Activated CD4-positive, alpha-beta T cell treated with anti-CD3 and anti-CD28 coated beads, Interleukin-2, amount 10 ng/mL, durations not matched to agents 7 days and 5 days (primary cell): ENCODE results near the gene SLC25A1. TPM values are rescaled to one million over a fixed set of nuclear protein-coding genes. Genes with fewer than 3 reads are reported as not detected.

Experiments
- CTCF ChIA-PET: fragments of 350-600 bp; sonication (Branson Sonifier 250); formaldehyde crosslinking; loops from one replicate; lab custom pipeline; 2021; ENCODE audit warnings: antibody characterized with exemption; lab: Charles Lee
- POLR2A ChIA-PET: fragments of 350-600 bp; sonication (Branson Sonifier 250); formaldehyde crosslinking; loops from one replicate; lab custom pipeline; 2021; ENCODE audit warnings: antibody characterized with exemption; lab: Charles Lee
- DNase-seq: peaks from one replicate; pipeline ENCODE4 v3.0.0-alpha.2; 2020
- H3K27ac Mint-ChIP-seq: one replicate; pipeline ENCODE4 v1.8.0; 2021; ENCODE audit warnings: mild to moderate bottlenecking, moderate library complexity, mixed read lengths
- H3K27me3 Mint-ChIP-seq: one replicate; pipeline ENCODE4 v1.8.0; 2021; ENCODE audit warnings: mixed read lengths
- H3K36me3 Mint-ChIP-seq: one replicate; pipeline ENCODE4 v1.8.0; 2021; ENCODE audit warnings: low read depth, mixed read lengths
- H3K4me1 Mint-ChIP-seq: one replicate; pipeline ENCODE4 v1.8.0; 2021; ENCODE audit warnings: mixed read lengths
- H3K4me3 Mint-ChIP-seq: one replicate; pipeline ENCODE4 v1.8.0; 2021; ENCODE audit warnings: mild to moderate bottlenecking, moderate library complexity, mixed read lengths
- H3K9me3 Mint-ChIP-seq: one replicate; pipeline ENCODE4 v1.8.0; 2021; ENCODE audit warnings: mixed read lengths
- total RNA-seq, 2 experiments: library from RNA; stranded (reverse); gene quantifications; one replicate each; pipeline ENCODE4 v1.2.3, GENCODE V29; 2021

SLC25A1 gene
- total RNA-seq, 2 experiments from 2014 or later, result 40.4 to 49.2 TPM

- POLR2A ChIA-PET, result no interaction called here
- Mint-ChIP-seq H3K27ac (no peak overlapping the region), H3K4me1 (no peaks in the 10 kb centered on the region), H3K27me3 (no peaks in the 10 kb centered on the region), H3K36me3 (peaks cover 27% of the 10 kb centered on the region), H3K4me3 (no peak overlapping the region), H3K9me3 (no peaks in the 10 kb centered on the region)
- DNase-seq, result no peak
- CTCF ChIA-PET, result interaction anchor here (0.6 to 1.6 kb wide), 4 partner anchors 11 to 46 kb away, joined by 3 to 6 read pairs (median 3); partner anchors contain the start of gene ESS2
Observed at GRCh38 chr22:19132693-19133400, 45.7 kb downstream of the SLC25A1 start.

GRCh38 chr22:19132153-19132552, 46.4 kb downstream of the SLC25A1 start:
- no peaks in the 10 kb centered on the region for H3K9me3 Mint-ChIP-seq
- CTCF ChIA-PET, result interaction anchor here (1.2 kb wide), 1 partner anchor 47 kb away, joined by 3 read pairs; no protein-coding TSS in a partner anchor
- H3K27ac Mint-ChIP-seq, result no peak overlapping the region
- POLR2A ChIA-PET, result no interaction called here
- peaks cover 24% of the 10 kb centered on the region for H3K36me3 Mint-ChIP-seq
- no peak for DNase-seq
- H3K4me1 Mint-ChIP-seq, result no peaks in the 10 kb centered on the region
- no peaks in the 10 kb centered on the region for H3K27me3 Mint-ChIP-seq
- H3K4me3 Mint-ChIP-seq, result no peak overlapping the region

DNA sequence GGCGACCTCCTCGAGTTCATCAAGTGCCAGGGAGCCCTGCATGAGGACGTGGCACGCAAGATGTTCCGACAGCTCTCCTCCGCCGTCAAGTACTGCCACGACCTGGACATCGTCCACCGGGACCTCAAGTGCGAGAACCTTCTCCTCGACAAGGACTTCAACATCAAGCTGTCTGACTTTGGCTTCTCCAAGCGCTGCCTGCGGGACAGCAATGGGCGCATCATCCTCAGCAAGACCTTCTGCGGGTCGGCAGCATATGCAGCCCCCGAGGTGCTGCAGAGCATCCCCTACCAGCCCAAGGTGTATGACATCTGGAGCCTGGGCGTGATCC, 46.9 kb downstream of the SLC25A1 start:
- H3K36me3 Mint-ChIP-seq, result peaks cover 20% of the 10 kb centered on the region
- ChIA-PET CTCF (no interaction called here), POLR2A (no interaction called here)
- H3K9me3 Mint-ChIP-seq, result no peaks in the 10 kb centered on the region
- H3K4me1 Mint-ChIP-seq, result no peaks in the 10 kb centered on the region
- no peak overlapping the region for H3K27ac Mint-ChIP-seq
- no peak for DNase-seq
- H3K4me3 Mint-ChIP-seq, result no peak overlapping the region
- no peaks in the 10 kb centered on the region for H3K27me3 Mint-ChIP-seq

DNA sequence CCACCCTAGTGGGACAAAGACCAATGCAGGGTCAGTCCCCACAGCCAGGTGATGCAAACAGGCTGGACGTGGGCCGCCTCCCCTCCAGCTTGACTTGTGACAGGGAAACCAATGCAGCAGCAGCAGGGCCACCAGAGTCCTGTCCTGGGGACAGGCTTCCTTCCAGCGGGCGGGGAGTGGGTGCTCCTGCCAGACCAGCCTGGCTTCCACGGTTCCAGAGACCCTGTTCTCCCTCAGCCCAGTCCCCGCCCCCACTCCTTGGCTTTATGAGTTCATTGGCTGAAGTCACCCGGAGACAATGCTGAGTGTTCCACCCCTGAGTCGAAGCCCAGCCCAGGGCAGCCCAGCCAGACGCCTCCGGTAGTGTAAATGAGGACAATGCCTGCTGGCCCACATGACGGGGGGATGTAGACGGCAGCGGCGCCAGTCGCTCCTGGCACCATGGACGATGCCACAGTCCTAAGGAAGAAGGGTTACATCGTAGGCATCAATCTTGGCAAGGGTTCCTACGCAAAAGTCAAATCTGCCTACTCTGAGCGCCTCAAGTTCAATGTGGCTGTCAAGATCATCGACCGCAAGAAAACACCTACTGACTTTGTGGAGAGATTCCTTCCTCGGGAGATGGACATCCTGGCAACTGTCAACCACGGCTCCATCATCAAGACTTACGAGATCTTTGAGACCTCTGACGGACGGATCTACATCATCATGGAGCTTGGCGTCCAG, 47.4 kb downstream of the SLC25A1 start, which contains the start of gene TSSK2:
Gene TSSK2 (plus strand): TSS at position 350 of the 726 bp plus-strand sequence. CDS start 92 bp downstream, at position 442.
- no peaks in the 10 kb centered on the region for H3K9me3 Mint-ChIP-seq
- no peaks in the 10 kb centered on the region for H3K27me3 Mint-ChIP-seq
- DNase-seq, result no peak
- POLR2A ChIA-PET, result no interaction called here
- no peak within 1 kb of the TSS for H3K4me3 Mint-ChIP-seq
- peaks cover 16% of the 10 kb centered on the region for H3K36me3 Mint-ChIP-seq
- H3K27ac Mint-ChIP-seq, result no peak within 1 kb of the TSS
- CTCF ChIA-PET, result no interaction called here
- H3K4me1 Mint-ChIP-seq, result no peaks in the 10 kb centered on the region

GRCh38 chr22:19129871-19130270, 48.7 kb downstream of the SLC25A1 start:
- ChIA-PET CTCF (no interaction called here), POLR2A (no interaction called here)
- Mint-ChIP-seq H3K9me3 (no peaks in the 10 kb centered on the region), H3K27ac (no peak overlapping the region), H3K27me3 (no peaks in the 10 kb centered on the region), H3K36me3 (peaks cover 8% of the 10 kb centered on the region), H3K4me1 (no peaks in the 10 kb centered on the region), H3K4me3 (no peak overlapping the region)
- no peak for DNase-seq

- H3K4me1 Mint-ChIP-seq, result no peaks in the 10 kb centered on the region
- no peaks in the 10 kb centered on the region for H3K9me3 Mint-ChIP-seq
- H3K4me3 Mint-ChIP-seq, result no peak overlapping the region
- H3K27ac Mint-ChIP-seq, result no peak overlapping the region
- H3K27me3 Mint-ChIP-seq, result no peaks in the 10 kb centered on the region
- ChIA-PET POLR2A (interaction anchor here (0.6 kb wide), 1 partner anchor 139 kb away, joined by 4 read pairs; no protein-coding TSS in a partner anchor), CTCF (no interaction called here)
- peaks cover 5% of the 10 kb centered on the region for H3K36me3 Mint-ChIP-seq
- DNase-seq, result no peak
Observed at GRCh38 chr22:19128946-19129727, 49.4 kb downstream of the SLC25A1 start.

- ChIA-PET CTCF (interaction anchor here (1.2 kb wide), 1 partner anchor 16 kb away, joined by 4 read pairs; the partner anchor contains the start of gene ESS2), POLR2A (no interaction called here)
- peaks cover 3% of the 10 kb centered on the region for H3K4me1 Mint-ChIP-seq
Observed at GRCh38 chr22:19128009-19128401, 50.5 kb downstream of the SLC25A1 start.

DNA sequence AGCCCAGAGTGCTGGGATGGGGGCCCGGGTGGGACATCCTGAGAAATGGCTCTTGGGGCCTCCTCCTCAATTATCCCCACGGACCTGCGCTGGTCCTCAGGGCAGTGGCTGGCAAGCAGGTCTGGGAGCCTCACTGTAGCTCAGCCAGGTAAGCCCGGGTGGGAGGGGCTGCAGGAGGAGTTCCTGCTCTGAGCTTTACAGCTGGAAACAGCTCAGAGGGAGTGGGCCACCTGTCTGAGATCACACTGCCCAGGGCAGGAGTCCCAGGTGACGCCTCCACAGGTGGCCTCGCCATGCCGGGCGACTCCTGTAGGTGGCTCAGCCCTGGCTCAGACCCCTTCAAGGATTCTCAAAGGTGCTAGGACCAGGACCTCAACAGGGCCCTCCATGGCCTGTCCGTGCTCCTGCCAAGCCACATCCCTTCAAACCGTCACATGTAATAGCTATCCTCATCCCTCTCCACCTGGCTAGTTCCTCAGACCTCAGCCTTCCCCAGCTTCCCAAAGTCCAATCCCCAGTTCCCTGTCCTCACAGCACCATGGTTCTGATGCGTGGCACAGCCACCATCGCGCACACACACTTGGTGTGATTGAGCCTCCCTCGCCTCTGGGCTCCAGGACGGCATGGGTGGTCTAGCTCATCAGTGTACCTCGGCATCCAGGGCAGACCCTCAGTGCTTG, 51.1 kb downstream of the SLC25A1 start:
- H3K27ac Mint-ChIP-seq, result peak overlapping the region; percentile 71
- no peaks in the 10 kb centered on the region for H3K9me3 Mint-ChIP-seq
- peaks cover 4% of the 10 kb centered on the region for H3K36me3 Mint-ChIP-seq
- no peak for DNase-seq
- POLR2A ChIA-PET, result no interaction called here
- CTCF ChIA-PET, result interaction anchor here (1.2 kb wide), 1 partner anchor 17 kb away, joined by 4 read pairs; the partner anchor contains the start of gene ESS2
- no peaks in the 10 kb centered on the region for H3K27me3 Mint-ChIP-seq
- peaks cover 9% of the 10 kb centered on the region for H3K4me1 Mint-ChIP-seq
- no peak overlapping the region for H3K4me3 Mint-ChIP-seq

More at GRCh38 chr22:19128009-19128401, 50.5 kb downstream of the SLC25A1 start:
- no peak overlapping the region for H3K27ac Mint-ChIP-seq
- no peaks in the 10 kb centered on the region for H3K27me3 Mint-ChIP-seq
- no peaks in the 10 kb centered on the region for H3K9me3 Mint-ChIP-seq
- H3K4me3 Mint-ChIP-seq, result no peak overlapping the region
- DNase-seq, result no peak
- H3K36me3 Mint-ChIP-seq, result peaks cover 4% of the 10 kb centered on the region

DNA sequence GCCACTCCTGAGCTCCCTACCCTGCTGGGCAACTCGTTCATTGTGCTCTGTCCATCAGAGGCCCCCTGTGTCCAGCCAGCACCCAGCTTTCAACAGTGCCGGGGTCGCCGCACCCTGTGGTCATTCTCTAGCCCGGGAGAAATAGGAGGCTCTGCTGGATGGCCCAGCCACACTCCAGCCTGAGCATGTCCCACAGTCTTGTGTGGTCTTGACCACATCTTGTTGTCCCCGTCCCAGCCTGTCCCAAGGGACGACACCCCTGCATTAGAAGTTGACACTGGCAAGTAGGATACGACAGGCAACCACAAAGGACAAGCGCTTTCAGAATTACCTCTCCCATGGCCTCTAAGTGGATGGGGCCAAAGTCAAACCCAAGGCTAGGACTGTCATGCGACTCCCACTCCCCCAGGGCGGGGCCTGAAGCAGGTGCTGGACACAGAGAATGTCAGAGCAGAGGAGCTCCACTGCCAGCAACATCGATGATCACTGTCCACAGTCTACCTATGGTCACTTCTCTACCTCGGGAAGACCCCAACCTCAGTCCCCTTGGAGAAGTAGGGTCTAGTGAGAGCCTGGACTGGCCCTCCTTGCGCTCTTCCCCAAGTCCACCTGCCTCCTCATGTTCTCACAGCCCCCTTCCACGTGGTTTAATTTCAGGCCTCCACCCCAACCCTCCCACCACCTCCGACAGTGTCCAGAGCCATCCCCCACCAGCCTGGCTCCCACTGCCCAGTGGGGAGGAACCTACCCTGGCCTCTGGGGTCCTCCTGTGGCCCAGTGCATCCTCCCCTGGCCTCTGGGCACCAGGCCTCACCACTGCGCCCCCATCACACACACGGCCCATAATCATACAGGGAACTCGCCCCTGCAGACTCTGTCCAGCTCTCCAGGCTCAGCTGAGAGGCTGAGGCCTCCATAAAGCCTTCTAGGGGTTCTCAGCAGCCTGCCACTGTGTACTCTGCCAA, 51.9 kb downstream of the SLC25A1 start:
- DNase-seq, result no peak
- ChIA-PET CTCF (no interaction called here), POLR2A (no interaction called here)
- H3K27ac Mint-ChIP-seq, result peak overlapping the region; percentile 19
- peaks cover 10% of the 10 kb centered on the region for H3K4me1 Mint-ChIP-seq
- peaks cover 4% of the 10 kb centered on the region for H3K36me3 Mint-ChIP-seq
- H3K9me3 Mint-ChIP-seq, result no peaks in the 10 kb centered on the region
- no peak overlapping the region for H3K4me3 Mint-ChIP-seq
- no peaks in the 10 kb centered on the region for H3K27me3 Mint-ChIP-seq
